Measurements from ENCODE around the gene EPHB3.
A peak's percentile ranks its signal among the peaks of the same experiment; 100 is the strongest.
"Not testable (repeated sequence)": the region's sequence is repeated elsewhere in the genome, so short reads cannot be mapped to it uniquely, and the experiment has no call there.

The EPHB3 gene

GRCh38 chr3:184619787-184620430 lies 58.3 kb downstream of the EPHB3 start:
- Histone ChIP-seq H4K8ac (ENCODE audit: low read length) (no peak overlapping the region), H3K9ac (ENCODE audit: low read length) (no peak overlapping the region), H3K4ac (ENCODE audit: low read depth in 1 of 2, low read length in 2 of 2) (no peak overlapping the region), H2BK5ac (ENCODE audit: low read depth, low read length, poor library complexity, severe bottlenecking) (no peak overlapping the region), H3K4me2 (ENCODE audit: low read length, poor library complexity, severe bottlenecking) (no peak overlapping the region), H3K4me3 (ENCODE audit: insufficient read depth in 1 of 2, low read depth in 1 of 2, low read length in 2 of 2) (no peak overlapping the region), H3K18ac (ENCODE audit: low read depth in 1 of 2, low read length in 2 of 2) (no peak overlapping the region), H2AK5ac (ENCODE audit: low read length, severe bottlenecking) (no peak overlapping the region), H2AFZ (ENCODE audit: low read depth, low read length) (no peak overlapping the region), H4K91ac (ENCODE audit: low read length) (no peak overlapping the region), H3K27me3 (ENCODE audit: control insufficient read depth in 1 of 2, insufficient read depth in 1 of 2, low read length in 2 of 2) (peaks cover 34 to 36% of the 10 kb centered on the region in 2 experiments), H3K36me3 (ENCODE audit: control insufficient read depth in 1 of 2, insufficient read depth in 2 of 2, low read depth in 1 of 2, low read length in 2 of 2) (no peaks in the 10 kb centered on the region), H3K27ac (ENCODE audit: low read length, poor library complexity, severe bottlenecking) (no peak overlapping the region), H3K4me1 (ENCODE audit: control insufficient read depth, insufficient read depth, low read depth, low read length) (no peaks in the 10 kb centered on the region), H2BK15ac (ENCODE audit: low read depth, poor library complexity, severe bottlenecking) (no peak overlapping the region), H2BK120ac (ENCODE audit: low read depth, low read length) (no peak overlapping the region), H3K79me1 (replicated peaks; ENCODE audit: low read length, poor library complexity, severe bottlenecking) (no peaks in the 10 kb centered on the region), H2BK12ac (ENCODE audit: low read length in 2 of 2) (no peak overlapping the region), H3K23ac (ENCODE audit: low read length in 2 of 2) (no peak overlapping the region), H3K9me3 (ENCODE audit: control insufficient read depth, low read length) (no peaks in the 10 kb centered on the region), H3K14ac (ENCODE audit: low read length in 2 of 2) (no peak overlapping the region)
- 88% methylated on average over 5 of the region's 6 CpGs for WGBS
- DNase-seq, result no peak

- Histone ChIP-seq H3K9ac (ENCODE audit: low read length) (no peak overlapping the region), H3K18ac (ENCODE audit: low read depth in 1 of 2, low read length in 2 of 2) (no peak overlapping the region), H2BK12ac (ENCODE audit: low read length in 2 of 2) (no peak overlapping the region), H2BK15ac (ENCODE audit: low read depth, poor library complexity, severe bottlenecking) (no peak overlapping the region), H3K14ac (ENCODE audit: low read length in 2 of 2) (no peak overlapping the region), H3K27ac (ENCODE audit: low read length, poor library complexity, severe bottlenecking) (no peak overlapping the region), H3K36me3 (ENCODE audit: control insufficient read depth in 1 of 2, insufficient read depth in 2 of 2, low read depth in 1 of 2, low read length in 2 of 2) (no peaks in the 10 kb centered on the region), H3K27me3 (ENCODE audit: control insufficient read depth in 1 of 2, insufficient read depth in 1 of 2, low read length in 2 of 2) (peaks cover 34 to 37% of the 10 kb centered on the region in 2 experiments), H3K4me2 (ENCODE audit: low read length, poor library complexity, severe bottlenecking) (no peak overlapping the region), H2BK5ac (ENCODE audit: low read depth, low read length, poor library complexity, severe bottlenecking) (no peak overlapping the region), H2AFZ (ENCODE audit: low read depth, low read length) (no peak overlapping the region), H4K91ac (ENCODE audit: low read length) (no peak overlapping the region), H3K4me1 (ENCODE audit: control insufficient read depth, insufficient read depth, low read depth, low read length) (no peaks in the 10 kb centered on the region), H3K9me3 (ENCODE audit: control insufficient read depth, low read length) (no peaks in the 10 kb centered on the region), H3K4me3 (ENCODE audit: insufficient read depth in 1 of 2, low read depth in 1 of 2, low read length in 2 of 2) (no peak overlapping the region), H2AK5ac (ENCODE audit: low read length, severe bottlenecking) (no peak overlapping the region), H2BK120ac (ENCODE audit: low read depth, low read length) (no peak overlapping the region), H3K4ac (ENCODE audit: low read depth in 1 of 2, low read length in 2 of 2) (no peak overlapping the region), H4K8ac (ENCODE audit: low read length) (no peak overlapping the region), H3K23ac (ENCODE audit: low read length in 2 of 2) (no peak overlapping the region), H3K79me1 (replicated peaks; ENCODE audit: low read length, poor library complexity, severe bottlenecking) (no peaks in the 10 kb centered on the region)
- peak; percentile 34 for DNase-seq
- WGBS, result 47% methylated on average over 4 of the region's 7 CpGs
Measured at GRCh38 chr3:184620475-184621119, 59.0 kb downstream of the EPHB3 start.

- not testable (repeated sequence) for H3K14ac ChIP-seq (ENCODE audit: low read length in 2 of 2); H3K4me2 ChIP-seq (ENCODE audit: low read length, poor library complexity, severe bottlenecking); H3K23ac ChIP-seq (ENCODE audit: low read length in 2 of 2); H3K4ac ChIP-seq (ENCODE audit: low read depth in 1 of 2, low read length in 2 of 2); H2AK5ac ChIP-seq (ENCODE audit: low read length, severe bottlenecking); H4K8ac ChIP-seq (ENCODE audit: low read length); H2AFZ ChIP-seq (ENCODE audit: low read depth, low read length); H4K91ac ChIP-seq (ENCODE audit: low read length); H2BK12ac ChIP-seq (ENCODE audit: low read length in 2 of 2); DNase-seq; H3K79me1 ChIP-seq (replicated peaks; ENCODE audit: low read length, poor library complexity, severe bottlenecking); H3K4me1 ChIP-seq (ENCODE audit: control insufficient read depth, insufficient read depth, low read depth, low read length); H3K36me3 ChIP-seq (ENCODE audit: control insufficient read depth in 1 of 2, insufficient read depth in 2 of 2, low read depth in 1 of 2, low read length in 2 of 2); H3K9me3 ChIP-seq (ENCODE audit: control insufficient read depth, low read length); H2BK15ac ChIP-seq (ENCODE audit: low read depth, poor library complexity, severe bottlenecking); H3K18ac ChIP-seq (ENCODE audit: low read depth in 1 of 2, low read length in 2 of 2); H3K27ac ChIP-seq (ENCODE audit: low read length, poor library complexity, severe bottlenecking); H3K4me3 ChIP-seq (ENCODE audit: insufficient read depth in 1 of 2, low read depth in 1 of 2, low read length in 2 of 2); H2BK5ac ChIP-seq (ENCODE audit: low read depth, low read length, poor library complexity, severe bottlenecking); H3K9ac ChIP-seq (ENCODE audit: low read length); H2BK120ac ChIP-seq (ENCODE audit: low read depth, low read length)
- H3K27me3 ChIP-seq (ENCODE audit: control insufficient read depth in 1 of 2, insufficient read depth in 1 of 2, low read length in 2 of 2), result peaks cover 32 to 33% of the 10 kb centered on the region in 2 experiments
- 92% methylated on average over 13 of the region's 13 CpGs for WGBS
Measured at GRCh38 chr3:184622156-184622555, 60.6 kb downstream of the EPHB3 start.

GRCh38 chr3:184626923-184627322 lies 65.3 kb downstream of the EPHB3 start:
- no peak overlapping the region for H4K91ac ChIP-seq (ENCODE audit: low read length)
- H3K18ac ChIP-seq (ENCODE audit: low read depth in 1 of 2, low read length in 2 of 2), result no peak overlapping the region
- H3K4me2 ChIP-seq (ENCODE audit: low read length, poor library complexity, severe bottlenecking), result no peak overlapping the region
- H2BK5ac ChIP-seq (ENCODE audit: low read depth, low read length, poor library complexity, severe bottlenecking), result no peak overlapping the region
- H3K27me3 ChIP-seq (ENCODE audit: control insufficient read depth in 1 of 2, insufficient read depth in 1 of 2, low read length in 2 of 2), result peaks cover 24 to 39% of the 10 kb centered on the region in 2 experiments
- no peak overlapping the region for H3K4me3 ChIP-seq (ENCODE audit: insufficient read depth in 1 of 2, low read depth in 1 of 2, low read length in 2 of 2)
- no peak overlapping the region for H2BK120ac ChIP-seq (ENCODE audit: low read depth, low read length)
- H3K14ac ChIP-seq (ENCODE audit: low read length in 2 of 2), result no peak overlapping the region
- no peak overlapping the region for H3K4ac ChIP-seq (ENCODE audit: low read depth in 1 of 2, low read length in 2 of 2)
- H3K23ac ChIP-seq (ENCODE audit: low read length in 2 of 2), result no peak overlapping the region
- WGBS, result 75% methylated on average over 4 of the region's 6 CpGs
- no peak overlapping the region for H4K8ac ChIP-seq (ENCODE audit: low read length)
- H3K36me3 ChIP-seq (ENCODE audit: control insufficient read depth in 1 of 2, insufficient read depth in 2 of 2, low read depth in 1 of 2, low read length in 2 of 2), result no peaks in the 10 kb centered on the region
- no peak for DNase-seq
- no peak overlapping the region for H2BK12ac ChIP-seq (ENCODE audit: low read length in 2 of 2)
- H3K79me1 ChIP-seq (replicated peaks; ENCODE audit: low read length, poor library complexity, severe bottlenecking), result no peaks in the 10 kb centered on the region
- H2BK15ac ChIP-seq (ENCODE audit: low read depth, poor library complexity, severe bottlenecking), result no peak overlapping the region
- no peaks in the 10 kb centered on the region for H3K9me3 ChIP-seq (ENCODE audit: control insufficient read depth, low read length)
- H2AK5ac ChIP-seq (ENCODE audit: low read length, severe bottlenecking), result no peak overlapping the region
- H3K9ac ChIP-seq (ENCODE audit: low read length), result no peak overlapping the region
- H2AFZ ChIP-seq (ENCODE audit: low read depth, low read length), result no peak overlapping the region
- no peak overlapping the region for H3K27ac ChIP-seq (ENCODE audit: low read length, poor library complexity, severe bottlenecking)
- peaks cover 4% of the 10 kb centered on the region for H3K4me1 ChIP-seq (ENCODE audit: control insufficient read depth, insufficient read depth, low read depth, low read length)
